ENCODE data around the gene KCTD6. TPM values are rescaled to one million over a fixed set of nuclear protein-coding genes. Genes with fewer than 3 reads are reported as not detected.

KCTD6 gene
- polyA plus RNA-seq, 1 donor, result 25.3 TPM

GRCh38 chr3:58484722-58485069 lies 7.2 kb upstream of the KCTD6 start:
- Histone ChIP-seq H3K4me3 (ENCODE audit: low read length) (no peak overlapping the region), H3K27ac (ENCODE audit: low read length) (no peak overlapping the region), H3K36me3 (ENCODE audit: control insufficient read depth, insufficient read depth, low read length) (no peaks in the 10 kb centered on the region), H3K9me3 (ENCODE audit: control insufficient read depth, low read depth, low read length) (peaks cover 3% of the 10 kb centered on the region), H3K27me3 (ENCODE audit: control insufficient read depth, insufficient read depth, low read length) (no peaks in the 10 kb centered on the region), H3K4me1 (ENCODE audit: control insufficient read depth, insufficient read depth, low read length) (peaks cover 12% of the 10 kb centered on the region)
- DNase-seq, result no peak
- 93% methylated on average over 2 of the region's 3 CpGs for WGBS (ENCODE audit: insufficient coverage, low lambda C conversion rate)

- Histone ChIP-seq H3K36me3 (ENCODE audit: control insufficient read depth, insufficient read depth, low read length) (no peaks in the 10 kb centered on the region), H3K9me3 (ENCODE audit: control insufficient read depth, low read depth, low read length) (no peaks in the 10 kb centered on the region), H3K27me3 (ENCODE audit: control insufficient read depth, insufficient read depth, low read length) (no peaks in the 10 kb centered on the region), H3K4me3 (ENCODE audit: low read length) (no peak overlapping the region), H3K4me1 (ENCODE audit: control insufficient read depth, insufficient read depth, low read length) (peaks cover 12% of the 10 kb centered on the region), H3K27ac (ENCODE audit: low read length) (no peak overlapping the region)
- 82% methylated on average over 2 of the region's 6 CpGs for WGBS (ENCODE audit: insufficient coverage, low lambda C conversion rate)
- DNase-seq, result no peak
Observed at GRCh38 chr3:58485801-58486435, 6.0 kb upstream of the KCTD6 start.

GRCh38 chr3:58487140-58487886 lies 4.6 kb upstream of the KCTD6 start:
- Histone ChIP-seq H3K4me3 (ENCODE audit: low read length) (no peak overlapping the region), H3K27me3 (ENCODE audit: control insufficient read depth, insufficient read depth, low read length) (no peaks in the 10 kb centered on the region), H3K36me3 (ENCODE audit: control insufficient read depth, insufficient read depth, low read length) (no peaks in the 10 kb centered on the region), H3K9me3 (ENCODE audit: control insufficient read depth, low read depth, low read length) (no peaks in the 10 kb centered on the region), H3K27ac (ENCODE audit: low read length) (no peak overlapping the region), H3K4me1 (ENCODE audit: control insufficient read depth, insufficient read depth, low read length) (peaks cover 17% of the 10 kb centered on the region)
- no peak for DNase-seq
- 84% methylated on average over 6 of the region's 18 CpGs for WGBS (ENCODE audit: insufficient coverage, low lambda C conversion rate)

GRCh38 chr3:58488967-58489366 lies 2.9 kb upstream of the KCTD6 start:
- peaks cover 25% of the 10 kb centered on the region for H3K4me1 ChIP-seq (ENCODE audit: control insufficient read depth, insufficient read depth, low read length)
- H3K9me3 ChIP-seq (ENCODE audit: control insufficient read depth, low read depth, low read length), result no peaks in the 10 kb centered on the region
- DNase-seq, result peak in 1 of 2 donors; percentile 62
- no peaks in the 10 kb centered on the region for H3K36me3 ChIP-seq (ENCODE audit: control insufficient read depth, insufficient read depth, low read length)
- H3K27ac ChIP-seq (ENCODE audit: low read length), result no peak overlapping the region
- WGBS (ENCODE audit: insufficient coverage, low lambda C conversion rate), result no CpG with 5 or more reads among the region's 2 CpGs
- no peak overlapping the region for H3K4me3 ChIP-seq (ENCODE audit: low read length)
- no peaks in the 10 kb centered on the region for H3K27me3 ChIP-seq (ENCODE audit: control insufficient read depth, insufficient read depth, low read length)

- no peak for DNase-seq
- Histone ChIP-seq H3K9me3 (ENCODE audit: control insufficient read depth, low read depth, low read length) (no peaks in the 10 kb centered on the region), H3K27me3 (ENCODE audit: control insufficient read depth, insufficient read depth, low read length) (no peaks in the 10 kb centered on the region), H3K4me3 (ENCODE audit: low read length) (peak overlapping the region; percentile 50), H3K27ac (ENCODE audit: low read length) (peak overlapping the region; percentile 55), H3K4me1 (ENCODE audit: control insufficient read depth, insufficient read depth, low read length) (peaks cover 34% of the 10 kb centered on the region), H3K36me3 (ENCODE audit: control insufficient read depth, insufficient read depth, low read length) (no peaks in the 10 kb centered on the region)
- WGBS (ENCODE audit: insufficient coverage, low lambda C conversion rate), result no CpG with 5 or more reads among the region's 19 CpGs
Observed at GRCh38 chr3:58490860-58491501, 915 bp upstream of the KCTD6 start.

- Histone ChIP-seq H3K9me3 (ENCODE audit: control insufficient read depth, low read depth, low read length) (no peaks in the 10 kb centered on the region), H3K36me3 (ENCODE audit: control insufficient read depth, insufficient read depth, low read length) (no peaks in the 10 kb centered on the region), H3K27ac (ENCODE audit: low read length) (no peak overlapping the region), H3K4me1 (ENCODE audit: control insufficient read depth, insufficient read depth, low read length) (peaks cover 34% of the 10 kb centered on the region), H3K27me3 (ENCODE audit: control insufficient read depth, insufficient read depth, low read length) (no peaks in the 10 kb centered on the region), H3K4me3 (ENCODE audit: low read length) (peak overlapping the region; percentile 68)
- peak in 1 of 2 donors; percentile 43 for DNase-seq
- WGBS (ENCODE audit: insufficient coverage, low lambda C conversion rate), result no CpG with 5 or more reads among the region's 15 CpGs
Observed at GRCh38 chr3:58492494-58492905, 604 bp downstream of the KCTD6 start.

GRCh38 chr3:58494107-58494506 lies 2.2 kb downstream of the KCTD6 start:
- no peak for DNase-seq
- H3K9me3 ChIP-seq (ENCODE audit: control insufficient read depth, low read depth, low read length), result no peaks in the 10 kb centered on the region
- peak overlapping the region; percentile 9 for H3K4me3 ChIP-seq (ENCODE audit: low read length)
- peaks cover 26% of the 10 kb centered on the region for H3K4me1 ChIP-seq (ENCODE audit: control insufficient read depth, insufficient read depth, low read length)
- H3K27ac ChIP-seq (ENCODE audit: low read length), result no peak overlapping the region
- WGBS (ENCODE audit: insufficient coverage, low lambda C conversion rate), result 20% methylated on average over 1 of the region's 3 CpGs
- H3K27me3 ChIP-seq (ENCODE audit: control insufficient read depth, insufficient read depth, low read length), result no peaks in the 10 kb centered on the region
- H3K36me3 ChIP-seq (ENCODE audit: control insufficient read depth, insufficient read depth, low read length), result no peaks in the 10 kb centered on the region

- no peak overlapping the region for H3K4me3 ChIP-seq (ENCODE audit: low read length)
- no peaks in the 10 kb centered on the region for H3K9me3 ChIP-seq (ENCODE audit: control insufficient read depth, low read depth, low read length)
- H3K4me1 ChIP-seq (ENCODE audit: control insufficient read depth, insufficient read depth, low read length), result peaks cover 22% of the 10 kb centered on the region
- no peak overlapping the region for H3K27ac ChIP-seq (ENCODE audit: low read length)
- no peak for DNase-seq
- H3K27me3 ChIP-seq (ENCODE audit: control insufficient read depth, insufficient read depth, low read length), result no peaks in the 10 kb centered on the region
- WGBS (ENCODE audit: insufficient coverage, low lambda C conversion rate), result no CpG with 5 or more reads among the region's 3 CpGs
- peaks cover 7% of the 10 kb centered on the region for H3K36me3 ChIP-seq (ENCODE audit: control insufficient read depth, insufficient read depth, low read length)
Observed at GRCh38 chr3:58495101-58495500, 3.2 kb downstream of the KCTD6 start.

- Histone ChIP-seq H3K4me1 (ENCODE audit: control insufficient read depth, insufficient read depth, low read length) (peaks cover 18% of the 10 kb centered on the region), H3K9me3 (ENCODE audit: control insufficient read depth, low read depth, low read length) (no peaks in the 10 kb centered on the region), H3K27ac (ENCODE audit: low read length) (no peak overlapping the region), H3K36me3 (ENCODE audit: control insufficient read depth, insufficient read depth, low read length) (peaks cover 13% of the 10 kb centered on the region), H3K4me3 (ENCODE audit: low read length) (no peak overlapping the region), H3K27me3 (ENCODE audit: control insufficient read depth, insufficient read depth, low read length) (no peaks in the 10 kb centered on the region)
- 50% methylated on average over 1 of the region's 5 CpGs for WGBS (ENCODE audit: insufficient coverage, low lambda C conversion rate)
- DNase-seq, result no peak
Observed at GRCh38 chr3:58496206-58496857, 4.4 kb downstream of the KCTD6 start.

- Histone ChIP-seq H3K36me3 (ENCODE audit: control insufficient read depth, insufficient read depth, low read length) (peaks cover 18% of the 10 kb centered on the region), H3K9me3 (ENCODE audit: control insufficient read depth, low read depth, low read length) (no peaks in the 10 kb centered on the region), H3K4me1 (ENCODE audit: control insufficient read depth, insufficient read depth, low read length) (peaks cover 17% of the 10 kb centered on the region), H3K27me3 (ENCODE audit: control insufficient read depth, insufficient read depth, low read length) (no peaks in the 10 kb centered on the region), H3K4me3 (ENCODE audit: low read length) (no peak overlapping the region), H3K27ac (ENCODE audit: low read length) (no peak overlapping the region)
- WGBS (ENCODE audit: insufficient coverage, low lambda C conversion rate), result no CpG with 5 or more reads among the region's 1 CpG
- no peak for DNase-seq
Observed at GRCh38 chr3:58497097-58497496, 5.2 kb downstream of the KCTD6 start.

Data from large intestine (tissue), 3 donors.